WTC11 (cell line): ENCODE measurements around the gene RAB13. TPM values are rescaled to one million over a fixed set of nuclear protein-coding genes. Genes with fewer than 3 reads are reported as not detected.

ENCODE experiments used
- CBFB ChIP-seq: sonication (generic); formaldehyde crosslinking; IDR thresholded peaks from 2 replicates; pipeline ENCODE4 v1.8.1; 2022; ENCODE audit warnings: mild to moderate bottlenecking, low read depth, missing genetic modification reagents
- EMX1 ChIP-seq: fragments of 250-450 bp; sonication (Bioruptor Pico); IDR thresholded peaks from 2 replicates; pipeline ENCODE4 v1.8.0; 2021; ENCODE audit warnings: mild to moderate bottlenecking
- FOXK1 ChIP-seq: sonication (generic); formaldehyde crosslinking; IDR thresholded peaks from 2 replicates; pipeline ENCODE4 v1.8.0; 2022; ENCODE audit warnings: mild to moderate bottlenecking, moderate library complexity, missing genetic modification reagents
- IRF2 ChIP-seq: sonication (generic); formaldehyde crosslinking; IDR thresholded peaks from 2 replicates; pipeline ENCODE4 v1.8.0; 2022; ENCODE audit warnings: low read depth, missing genetic modification reagents, borderline replicate concordance
- MXD4 ChIP-seq: fragments of 250-450 bp; sonication (Bioruptor Pico); IDR thresholded peaks from 2 replicates; pipeline ENCODE4 v1.8.0; 2021; ENCODE audit warnings: mild to moderate bottlenecking, moderate library complexity, borderline replicate concordance
- MYBL2 ChIP-seq: sonication (generic); formaldehyde crosslinking; IDR thresholded peaks from 2 replicates; pipeline ENCODE4 v1.8.1; 2023; ENCODE audit warnings: mild to moderate bottlenecking, moderate library complexity, missing genetic modification reagents
- NFE2L1 ChIP-seq: sonication (generic); formaldehyde crosslinking; IDR thresholded peaks from 2 replicates; pipeline ENCODE4 v1.8.1; 2023; ENCODE audit warnings: missing genetic modification reagents
- NR2C2 ChIP-seq: sonication (generic); formaldehyde crosslinking; IDR thresholded peaks from 2 replicates; pipeline ENCODE4 v1.8.0; 2022; ENCODE audit warnings: mild to moderate bottlenecking, missing genetic modification reagents
- NR3C1 ChIP-seq: sonication (generic); formaldehyde crosslinking; conservative IDR thresholded peaks from 2 replicates; pipeline ENCODE4 v1.8.1; 2023; ENCODE audit warnings: low read depth, mild to moderate bottlenecking, missing genetic modification reagents
- PRRX2 ChIP-seq: fragments of 250-450 bp; sonication (Bioruptor Pico); IDR thresholded peaks from 2 replicates; pipeline ENCODE4 v1.8.0; 2021; ENCODE audit warnings: mild to moderate bottlenecking
- RORB ChIP-seq: fragments of 250-450 bp; sonication (Bioruptor Pico); IDR thresholded peaks from 2 replicates; pipeline ENCODE4 v1.9.0; 2021; ENCODE audit warnings: mild to moderate bottlenecking
- SMAD3 ChIP-seq: sonication (generic); formaldehyde crosslinking; IDR thresholded peaks from 2 replicates; pipeline ENCODE4 v1.8.0; 2022; ENCODE audit warnings: missing genetic modification reagents, mild to moderate bottlenecking, borderline replicate concordance
- TCF7 ChIP-seq: sonication (generic); formaldehyde crosslinking; IDR thresholded peaks from 2 replicates; pipeline ENCODE4 v1.8.0; 2022; ENCODE audit warnings: mild to moderate bottlenecking, low read depth, missing genetic modification reagents, moderate library complexity
- ZNF232 ChIP-seq: sonication (generic); formaldehyde crosslinking; IDR thresholded peaks from 2 replicates; pipeline ENCODE4 v1.8.0; 2022; ENCODE audit warnings: mild to moderate bottlenecking, missing genetic modification reagents
- ZNF396 ChIP-seq: fragments of 250-450 bp; sonication (Bioruptor Pico); IDR thresholded peaks from 2 replicates; pipeline ENCODE4 v1.8.0; 2021; ENCODE audit warnings: mild to moderate bottlenecking, moderate library complexity, borderline replicate concordance
- ZNF416 ChIP-seq: fragments of 250-450 bp; sonication (Bioruptor Pico); IDR thresholded peaks from 2 replicates; pipeline ENCODE4 v1.9.0; 2021; ENCODE audit warnings: mild to moderate bottlenecking, inconsistent platforms
- ZNF423 ChIP-seq: fragments of 250-450 bp; sonication (Bioruptor Pico); IDR thresholded peaks from 2 replicates; pipeline ENCODE4 v2.1.2; 2022; ENCODE audit warnings: mild to moderate bottlenecking, moderate library complexity
- total RNA-seq: library from RNA; stranded (reverse); gene quantifications from 3 replicates; pipeline ENCODE4 v1.2.3, GENCODE V29; 2021
- TF ChIP-seq, protein P1 (sequence below): fragments of 250-450 bp; sonication (Bioruptor Pico); IDR thresholded peaks from 2 replicates; pipeline ENCODE4 v1.9.0; 2021; ENCODE audit warnings: mild to moderate bottlenecking
- TF ChIP-seq, protein P2 (sequence below): sonication (generic); formaldehyde crosslinking; conservative IDR thresholded peaks from 2 replicates; pipeline ENCODE4 v1.8.1; 2023; ENCODE audit warnings: mild to moderate bottlenecking, low read depth, missing genetic modification reagents, moderate library complexity
- TF ChIP-seq, protein P3 (sequence below): sonication (generic); formaldehyde crosslinking; IDR thresholded peaks from 2 replicates; pipeline ENCODE4 v1.8.0; 2023; ENCODE audit warnings: missing genetic modification reagents
- TF ChIP-seq, protein P4 (sequence below): sonication (generic); formaldehyde crosslinking; IDR thresholded peaks from 2 replicates; pipeline ENCODE4 v1.8.1; 2022; ENCODE audit warnings: mild to moderate bottlenecking, missing genetic modification reagents, moderate library complexity, borderline replicate concordance
- TF ChIP-seq, protein P5 (sequence below): sonication (generic); formaldehyde crosslinking; IDR thresholded peaks from 2 replicates; pipeline ENCODE4 v1.8.0; 2023; ENCODE audit warnings: missing genetic modification reagents, mild to moderate bottlenecking, borderline replicate concordance
- TF ChIP-seq, protein P6 (sequence below): sonication (generic); formaldehyde crosslinking; IDR thresholded peaks from 2 replicates; pipeline ENCODE4 v1.8.1; 2023; ENCODE audit warnings: mild to moderate bottlenecking, missing genetic modification reagents, borderline replicate concordance

Gene RAB13
- total RNA-seq, 1 experiment from 2014 or later: 126 TPM

DNA sequence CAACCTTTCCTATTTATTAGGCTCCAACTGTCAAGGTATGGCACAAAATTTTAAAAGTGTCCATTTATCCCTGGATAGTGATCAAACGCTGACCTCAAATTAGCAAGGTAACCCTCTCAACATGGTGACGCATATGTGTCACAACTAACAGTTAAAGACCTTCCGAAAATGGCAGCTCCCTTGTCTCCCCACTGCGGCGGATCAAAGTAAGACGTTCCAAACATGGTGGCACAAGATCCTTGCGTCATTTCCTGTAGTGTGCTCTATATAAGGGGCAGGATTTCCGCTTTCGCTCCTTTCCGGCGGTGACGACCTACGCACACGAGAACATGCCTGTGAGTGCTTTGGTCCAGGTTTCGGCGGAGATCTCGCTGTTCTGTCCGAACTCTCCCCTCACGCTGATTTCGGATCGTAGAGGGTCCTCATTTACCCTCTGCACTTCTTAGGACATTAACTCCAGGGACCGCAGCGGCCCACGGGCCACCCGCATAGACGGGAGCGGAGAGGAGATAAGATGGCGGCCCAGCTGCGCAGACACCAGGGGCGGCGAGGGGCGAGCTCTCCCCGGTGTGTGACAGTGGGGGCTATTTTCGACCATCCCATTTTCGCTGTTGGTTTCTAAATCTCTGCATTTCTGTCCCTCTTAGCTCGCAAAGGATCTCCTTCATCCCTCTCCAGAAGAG lies 4.5 kb upstream of the RAB13 start, which contains the start of gene RPS27 (continued):
- TF ChIP-seq TCF7: no peak
- TF ChIP-seq PRRX2 (CRISPR knock-in tag): no peak
- TF ChIP-seq, protein P1, sequence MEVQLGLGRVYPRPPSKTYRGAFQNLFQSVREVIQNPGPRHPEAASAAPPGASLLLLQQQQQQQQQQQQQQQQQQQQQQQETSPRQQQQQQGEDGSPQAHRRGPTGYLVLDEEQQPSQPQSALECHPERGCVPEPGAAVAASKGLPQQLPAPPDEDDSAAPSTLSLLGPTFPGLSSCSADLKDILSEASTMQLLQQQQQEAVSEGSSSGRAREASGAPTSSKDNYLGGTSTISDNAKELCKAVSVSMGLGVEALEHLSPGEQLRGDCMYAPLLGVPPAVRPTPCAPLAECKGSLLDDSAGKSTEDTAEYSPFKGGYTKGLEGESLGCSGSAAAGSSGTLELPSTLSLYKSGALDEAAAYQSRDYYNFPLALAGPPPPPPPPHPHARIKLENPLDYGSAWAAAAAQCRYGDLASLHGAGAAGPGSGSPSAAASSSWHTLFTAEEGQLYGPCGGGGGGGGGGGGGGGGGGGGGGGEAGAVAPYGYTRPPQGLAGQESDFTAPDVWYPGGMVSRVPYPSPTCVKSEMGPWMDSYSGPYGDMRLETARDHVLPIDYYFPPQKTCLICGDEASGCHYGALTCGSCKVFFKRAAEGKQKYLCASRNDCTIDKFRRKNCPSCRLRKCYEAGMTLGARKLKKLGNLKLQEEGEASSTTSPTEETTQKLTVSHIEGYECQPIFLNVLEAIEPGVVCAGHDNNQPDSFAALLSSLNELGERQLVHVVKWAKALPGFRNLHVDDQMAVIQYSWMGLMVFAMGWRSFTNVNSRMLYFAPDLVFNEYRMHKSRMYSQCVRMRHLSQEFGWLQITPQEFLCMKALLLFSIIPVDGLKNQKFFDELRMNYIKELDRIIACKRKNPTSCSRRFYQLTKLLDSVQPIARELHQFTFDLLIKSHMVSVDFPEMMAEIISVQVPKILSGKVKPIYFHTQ (CRISPR knock-in tag): peak; percentile 88; the same call in 1 of the 2 replicates
- TF ChIP-seq NFE2L1 (CRISPR knock-in tag): 0 out of 2 replicates have a peak, but pooled peaks have one; percentile 56
- TF ChIP-seq EMX1: no peak
- 0 out of 2 replicates have a peak, but pooled peaks have one; percentile 53 for TF ChIP-seq SMAD3
- no peak for TF ChIP-seq ZNF232
- no peak for TF ChIP-seq NR3C1
- no peak for TF ChIP-seq NR2C2
- TF ChIP-seq, protein P2, sequence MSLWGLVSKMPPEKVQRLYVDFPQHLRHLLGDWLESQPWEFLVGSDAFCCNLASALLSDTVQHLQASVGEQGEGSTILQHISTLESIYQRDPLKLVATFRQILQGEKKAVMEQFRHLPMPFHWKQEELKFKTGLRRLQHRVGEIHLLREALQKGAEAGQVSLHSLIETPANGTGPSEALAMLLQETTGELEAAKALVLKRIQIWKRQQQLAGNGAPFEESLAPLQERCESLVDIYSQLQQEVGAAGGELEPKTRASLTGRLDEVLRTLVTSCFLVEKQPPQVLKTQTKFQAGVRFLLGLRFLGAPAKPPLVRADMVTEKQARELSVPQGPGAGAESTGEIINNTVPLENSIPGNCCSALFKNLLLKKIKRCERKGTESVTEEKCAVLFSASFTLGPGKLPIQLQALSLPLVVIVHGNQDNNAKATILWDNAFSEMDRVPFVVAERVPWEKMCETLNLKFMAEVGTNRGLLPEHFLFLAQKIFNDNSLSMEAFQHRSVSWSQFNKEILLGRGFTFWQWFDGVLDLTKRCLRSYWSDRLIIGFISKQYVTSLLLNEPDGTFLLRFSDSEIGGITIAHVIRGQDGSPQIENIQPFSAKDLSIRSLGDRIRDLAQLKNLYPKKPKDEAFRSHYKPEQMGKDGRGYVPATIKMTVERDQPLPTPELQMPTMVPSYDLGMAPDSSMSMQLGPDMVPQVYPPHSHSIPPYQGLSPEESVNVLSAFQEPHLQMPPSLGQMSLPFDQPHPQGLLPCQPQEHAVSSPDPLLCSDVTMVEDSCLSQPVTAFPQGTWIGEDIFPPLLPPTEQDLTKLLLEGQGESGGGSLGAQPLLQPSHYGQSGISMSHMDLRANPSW (CRISPR knock-in tag): no peak
- TF ChIP-seq ZNF416 (CRISPR knock-in tag): peak; percentile 72; the same call in 1 of the 2 replicates
- TF ChIP-seq RORB (CRISPR knock-in tag): 0 out of 2 replicates have a peak, but pooled peaks have one; percentile 45
- TF ChIP-seq, protein P3, sequence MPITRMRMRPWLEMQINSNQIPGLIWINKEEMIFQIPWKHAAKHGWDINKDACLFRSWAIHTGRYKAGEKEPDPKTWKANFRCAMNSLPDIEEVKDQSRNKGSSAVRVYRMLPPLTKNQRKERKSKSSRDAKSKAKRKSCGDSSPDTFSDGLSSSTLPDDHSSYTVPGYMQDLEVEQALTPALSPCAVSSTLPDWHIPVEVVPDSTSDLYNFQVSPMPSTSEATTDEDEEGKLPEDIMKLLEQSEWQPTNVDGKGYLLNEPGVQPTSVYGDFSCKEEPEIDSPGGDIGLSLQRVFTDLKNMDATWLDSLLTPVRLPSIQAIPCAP (CRISPR knock-in tag): 0 out of 2 replicates have a peak, but pooled peaks have one; percentile 37
- TF ChIP-seq, protein P4, sequence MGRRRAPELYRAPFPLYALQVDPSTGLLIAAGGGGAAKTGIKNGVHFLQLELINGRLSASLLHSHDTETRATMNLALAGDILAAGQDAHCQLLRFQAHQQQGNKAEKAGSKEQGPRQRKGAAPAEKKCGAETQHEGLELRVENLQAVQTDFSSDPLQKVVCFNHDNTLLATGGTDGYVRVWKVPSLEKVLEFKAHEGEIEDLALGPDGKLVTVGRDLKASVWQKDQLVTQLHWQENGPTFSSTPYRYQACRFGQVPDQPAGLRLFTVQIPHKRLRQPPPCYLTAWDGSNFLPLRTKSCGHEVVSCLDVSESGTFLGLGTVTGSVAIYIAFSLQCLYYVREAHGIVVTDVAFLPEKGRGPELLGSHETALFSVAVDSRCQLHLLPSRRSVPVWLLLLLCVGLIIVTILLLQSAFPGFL (CRISPR knock-in tag): no peak
- TF ChIP-seq ZNF423: no peak
- TF ChIP-seq MXD4 (CRISPR knock-in tag): no peak
- TF ChIP-seq, protein P5, sequence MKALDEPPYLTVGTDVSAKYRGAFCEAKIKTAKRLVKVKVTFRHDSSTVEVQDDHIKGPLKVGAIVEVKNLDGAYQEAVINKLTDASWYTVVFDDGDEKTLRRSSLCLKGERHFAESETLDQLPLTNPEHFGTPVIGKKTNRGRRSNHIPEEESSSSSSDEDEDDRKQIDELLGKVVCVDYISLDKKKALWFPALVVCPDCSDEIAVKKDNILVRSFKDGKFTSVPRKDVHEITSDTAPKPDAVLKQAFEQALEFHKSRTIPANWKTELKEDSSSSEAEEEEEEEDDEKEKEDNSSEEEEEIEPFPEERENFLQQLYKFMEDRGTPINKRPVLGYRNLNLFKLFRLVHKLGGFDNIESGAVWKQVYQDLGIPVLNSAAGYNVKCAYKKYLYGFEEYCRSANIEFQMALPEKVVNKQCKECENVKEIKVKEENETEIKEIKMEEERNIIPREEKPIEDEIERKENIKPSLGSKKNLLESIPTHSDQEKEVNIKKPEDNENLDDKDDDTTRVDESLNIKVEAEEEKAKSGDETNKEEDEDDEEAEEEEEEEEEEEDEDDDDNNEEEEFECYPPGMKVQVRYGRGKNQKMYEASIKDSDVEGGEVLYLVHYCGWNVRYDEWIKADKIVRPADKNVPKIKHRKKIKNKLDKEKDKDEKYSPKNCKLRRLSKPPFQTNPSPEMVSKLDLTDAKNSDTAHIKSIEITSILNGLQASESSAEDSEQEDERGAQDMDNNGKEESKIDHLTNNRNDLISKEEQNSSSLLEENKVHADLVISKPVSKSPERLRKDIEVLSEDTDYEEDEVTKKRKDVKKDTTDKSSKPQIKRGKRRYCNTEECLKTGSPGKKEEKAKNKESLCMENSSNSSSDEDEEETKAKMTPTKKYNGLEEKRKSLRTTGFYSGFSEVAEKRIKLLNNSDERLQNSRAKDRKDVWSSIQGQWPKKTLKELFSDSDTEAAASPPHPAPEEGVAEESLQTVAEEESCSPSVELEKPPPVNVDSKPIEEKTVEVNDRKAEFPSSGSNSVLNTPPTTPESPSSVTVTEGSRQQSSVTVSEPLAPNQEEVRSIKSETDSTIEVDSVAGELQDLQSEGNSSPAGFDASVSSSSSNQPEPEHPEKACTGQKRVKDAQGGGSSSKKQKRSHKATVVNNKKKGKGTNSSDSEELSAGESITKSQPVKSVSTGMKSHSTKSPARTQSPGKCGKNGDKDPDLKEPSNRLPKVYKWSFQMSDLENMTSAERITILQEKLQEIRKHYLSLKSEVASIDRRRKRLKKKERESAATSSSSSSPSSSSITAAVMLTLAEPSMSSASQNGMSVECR (CRISPR knock-in tag): peak; percentile 94
- peak; percentile 73; the same call in 1 of the 2 replicates for TF ChIP-seq FOXK1 (CRISPR knock-in tag)
- no peak for TF ChIP-seq IRF2 (CRISPR knock-in tag)
- TF ChIP-seq ZNF396 (CRISPR knock-in tag): no peak
- TF ChIP-seq MYBL2 (CRISPR knock-in tag): 0 out of 2 replicates have a peak, but pooled peaks have one; percentile 67
- TF ChIP-seq CBFB: peak; percentile 43; the same call in 1 of the 2 replicates
- TF ChIP-seq, protein P6, sequence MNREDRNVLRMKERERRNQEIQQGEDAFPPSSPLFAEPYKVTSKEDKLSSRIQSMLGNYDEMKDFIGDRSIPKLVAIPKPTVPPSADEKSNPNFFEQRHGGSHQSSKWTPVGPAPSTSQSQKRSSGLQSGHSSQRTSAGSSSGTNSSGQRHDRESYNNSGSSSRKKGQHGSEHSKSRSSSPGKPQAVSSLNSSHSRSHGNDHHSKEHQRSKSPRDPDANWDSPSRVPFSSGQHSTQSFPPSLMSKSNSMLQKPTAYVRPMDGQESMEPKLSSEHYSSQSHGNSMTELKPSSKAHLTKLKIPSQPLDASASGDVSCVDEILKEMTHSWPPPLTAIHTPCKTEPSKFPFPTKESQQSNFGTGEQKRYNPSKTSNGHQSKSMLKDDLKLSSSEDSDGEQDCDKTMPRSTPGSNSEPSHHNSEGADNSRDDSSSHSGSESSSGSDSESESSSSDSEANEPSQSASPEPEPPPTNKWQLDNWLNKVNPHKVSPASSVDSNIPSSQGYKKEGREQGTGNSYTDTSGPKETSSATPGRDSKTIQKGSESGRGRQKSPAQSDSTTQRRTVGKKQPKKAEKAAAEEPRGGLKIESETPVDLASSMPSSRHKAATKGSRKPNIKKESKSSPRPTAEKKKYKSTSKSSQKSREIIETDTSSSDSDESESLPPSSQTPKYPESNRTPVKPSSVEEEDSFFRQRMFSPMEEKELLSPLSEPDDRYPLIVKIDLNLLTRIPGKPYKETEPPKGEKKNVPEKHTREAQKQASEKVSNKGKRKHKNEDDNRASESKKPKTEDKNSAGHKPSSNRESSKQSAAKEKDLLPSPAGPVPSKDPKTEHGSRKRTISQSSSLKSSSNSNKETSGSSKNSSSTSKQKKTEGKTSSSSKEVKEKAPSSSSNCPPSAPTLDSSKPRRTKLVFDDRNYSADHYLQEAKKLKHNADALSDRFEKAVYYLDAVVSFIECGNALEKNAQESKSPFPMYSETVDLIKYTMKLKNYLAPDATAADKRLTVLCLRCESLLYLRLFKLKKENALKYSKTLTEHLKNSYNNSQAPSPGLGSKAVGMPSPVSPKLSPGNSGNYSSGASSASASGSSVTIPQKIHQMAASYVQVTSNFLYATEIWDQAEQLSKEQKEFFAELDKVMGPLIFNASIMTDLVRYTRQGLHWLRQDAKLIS: no peak; the same call in 1 of the 2 replicates
